H1 (cell line): ENCODE measurements around the gene HOXD12. TPM values are rescaled to one million over a fixed set of nuclear protein-coding genes. Genes with fewer than 3 reads are reported as not detected.
A peak's percentile ranks its signal among the peaks of the same experiment; 100 is the strongest.

Experiments
- CTCF ChIA-PET: fragments of 300-600 bp; sonication (Branson Sonifier 250); formaldehyde crosslinking; loops from one replicate; lab custom pipeline; 2021; ENCODE audit not compliant: partially characterized antibody; lab: Charles Lee
- POLR2A ChIA-PET: fragments of 300-600 bp; sonication (Branson Sonifier 250); formaldehyde crosslinking; loops from one replicate; lab custom pipeline; 2021; ENCODE audit warnings: inconsistent platforms; ENCODE audit not compliant: partially characterized antibody; lab: Charles Lee
- DNase-seq, 2 experiments: peaks; one replicate each; pipeline versions ENCODE4 v3.0.0 to v3.0.0-alpha.2; 2010 to 2022; ENCODE audit warnings: low spot score in 2 of 2, low read depth in 1 of 2, mixed read lengths in 1 of 2
- FAIRE-seq: peaks from 2 replicates; lab custom pipeline; 2011; peaks lifted over from hg19 to GRCh38; lab: Jason Lieb, UNC
- H2AFZ ChIP-seq: 2 replicates; pipeline ENCODE4 v1.8.1; 2012; ENCODE audit warnings: low read length, inconsistent platforms
- H2AK5ac ChIP-seq: 2 replicates; pipeline ENCODE4 v1.6.1; 2013; ENCODE audit warnings: low read depth, low read length
- H2BK120ac ChIP-seq: replicated peaks from 2 replicates; pipeline ENCODE3; 2013; ENCODE audit warnings: low read depth, low read length, inconsistent platforms
- H2BK12ac ChIP-seq: 2 replicates; pipeline ENCODE4 v1.6.1; 2013; ENCODE audit warnings: low read depth, low read length
- H2BK15ac ChIP-seq: 2 replicates; pipeline ENCODE4 v1.6.1; 2013; ENCODE audit warnings: low read length
- H2BK20ac ChIP-seq: 2 replicates; pipeline ENCODE4 v1.6.1; 2013; ENCODE audit warnings: low read length
- H2BK5ac ChIP-seq: 2 replicates; pipeline ENCODE4 v1.6.1; 2013; ENCODE audit warnings: low read depth, low read length
- H3K14ac ChIP-seq: 2 replicates; pipeline ENCODE4 v1.6.1; 2013; ENCODE audit warnings: inconsistent platforms; ENCODE audit not compliant: insufficient read length
- H3K18ac ChIP-seq: 2 replicates; pipeline ENCODE4 v1.6.1; 2013; ENCODE audit warnings: low read length; ENCODE audit errors: extremely low read depth
- H3K23ac ChIP-seq: 2 replicates; pipeline ENCODE4 v1.6.1; 2013; ENCODE audit warnings: inconsistent platforms; ENCODE audit not compliant: insufficient read length
- H3K23me2 ChIP-seq: 2 replicates; pipeline ENCODE4 v1.6.1; 2013; ENCODE audit warnings: low read depth, low read length
- H3K27ac ChIP-seq: 2 replicates; pipeline ENCODE4 v1.6.1; 2011; ENCODE audit warnings: low read depth, low read length, inconsistent platforms
- H3K27me3 ChIP-seq, 4 experiments: replicated peaks in 1 of 4; 1 replicate in 1 of 4; 2 replicates in 3 of 4; pipeline versions ENCODE4 v1.6.1 to v1.8.1; 2011 to 2013; ENCODE audit warnings: low read length in 3 of 4, mild to moderate bottlenecking in 3 of 4, inconsistent platforms in 2 of 4, mixed read lengths in 2 of 4, moderate library complexity in 1 of 4; ENCODE audit not compliant: control insufficient read depth in 3 of 4, insufficient read depth in 3 of 4; ENCODE audit errors: extremely low read depth in 1 of 4
- H3K36me3 ChIP-seq, 4 experiments: 2 replicates each; pipeline versions ENCODE4 v1.6.1 to v1.8.1; 2011 to 2013; ENCODE audit warnings: mild to moderate bottlenecking in 4 of 4, low read length in 3 of 4, moderate library complexity in 2 of 4, control low read depth in 1 of 4, inconsistent platforms in 1 of 4; ENCODE audit not compliant: insufficient read depth in 4 of 4, control insufficient read depth in 2 of 4
- H3K4ac ChIP-seq: replicated peaks from 2 replicates; pipeline ENCODE3; 2013; ENCODE audit warnings: low read length, low read depth, mixed read lengths, inconsistent platforms; ENCODE audit not compliant: insufficient read length
- H3K4me1 ChIP-seq, 4 experiments: replicated peaks in 1 of 4; 1 replicate in 1 of 4; 2 replicates in 3 of 4; pipeline versions ENCODE4 v1.6.1 to v1.8.1; 2011 to 2013; ENCODE audit warnings: low read length in 3 of 4, inconsistent platforms in 2 of 4, mixed read lengths in 1 of 4; ENCODE audit not compliant: insufficient read depth in 4 of 4, control insufficient read depth in 3 of 4
- H3K4me2 ChIP-seq, 2 experiments: 2 replicates each; pipeline versions ENCODE4 v1.6.1 to v1.8.1; 2011 to 2013; ENCODE audit warnings: low read depth in 2 of 2, low read length in 2 of 2, control low read depth in 1 of 2, inconsistent platforms in 1 of 2, mild to moderate bottlenecking in 1 of 2; ENCODE audit not compliant: insufficient read depth in 1 of 2
- H3K4me3 ChIP-seq, 4 experiments: fragments of 200-600, 300-600 bp in 1 of 4; sonication (generic), shearing (Covaris generic), sonication (Bioruptor Twin) in 1 of 4; 2 replicates each; pipeline versions ENCODE4 v1.5.1 to v1.8.1; 2011 to 2016; ENCODE audit warnings: low read length in 4 of 4, low read depth in 3 of 4, control low read depth in 2 of 4, inconsistent platforms in 2 of 4, mild to moderate bottlenecking in 2 of 4, mixed read lengths in 1 of 4, moderate library complexity in 1 of 4; ENCODE audit not compliant: insufficient read depth in 2 of 4; ENCODE audit errors: extremely low read depth in 1 of 4
- H3K56ac ChIP-seq: replicated peaks from 2 replicates; pipeline ENCODE3; 2013; ENCODE audit warnings: low read depth, mild to moderate bottlenecking, mixed read lengths, low read length, inconsistent platforms; ENCODE audit not compliant: insufficient read length
- H3K79me1 ChIP-seq: 2 replicates; pipeline ENCODE4 v1.6.1; 2013; ENCODE audit warnings: low read depth, low read length, control low read depth
- H3K79me2 ChIP-seq, 2 experiments: 2 replicates each; pipeline versions ENCODE4 v1.6.1 to v1.8.1; 2012 to 2013; ENCODE audit warnings: low read length in 2 of 2, mild to moderate bottlenecking in 2 of 2, inconsistent platforms in 1 of 2; ENCODE audit not compliant: insufficient read depth in 2 of 2, control insufficient read depth in 1 of 2
- H3K9ac ChIP-seq, 4 experiments: replicated peaks in 1 of 4; 1 replicate in 1 of 4; 2 replicates in 3 of 4; pipeline versions ENCODE4 v1.6.1 to v1.8.1; 2011 to 2013; ENCODE audit warnings: low read depth in 3 of 4, low read length in 3 of 4, control low read depth in 2 of 4, mild to moderate bottlenecking in 2 of 4, moderate library complexity in 2 of 4, inconsistent platforms in 1 of 4; ENCODE audit errors: extremely low read depth in 1 of 4
- H3K9me3 ChIP-seq, 2 experiments: 2 replicates each; pipeline versions ENCODE4 v1.6.1 to v1.8.1; 2012 to 2013; ENCODE audit warnings: mild to moderate bottlenecking in 2 of 2, moderate library complexity in 2 of 2, control low read depth in 1 of 2, inconsistent platforms in 1 of 2, low read depth in 1 of 2, low read length in 1 of 2, mixed read lengths in 1 of 2; ENCODE audit not compliant: insufficient read depth in 2 of 2
- H4K20me1 ChIP-seq, 2 experiments: replicated peaks in 1 of 2; 2 replicates each; pipeline versions ENCODE3 to v1.8.1; 2011 to 2013; ENCODE audit warnings: inconsistent platforms in 2 of 2, low read length in 2 of 2, mild to moderate bottlenecking in 1 of 2; ENCODE audit not compliant: insufficient read depth in 2 of 2, control insufficient read depth in 1 of 2
- H4K5ac ChIP-seq: 2 replicates; pipeline ENCODE4 v1.6.1; 2013; ENCODE audit warnings: low read length, low read depth, mixed read lengths, inconsistent platforms; ENCODE audit not compliant: insufficient read length
- H4K8ac ChIP-seq: 2 replicates; pipeline ENCODE4 v1.8.0; 2013; ENCODE audit warnings: mild to moderate bottlenecking, moderate library complexity, low read length, inconsistent platforms; ENCODE audit not compliant: insufficient read depth; ENCODE audit errors: extremely low read depth
- H4K91ac ChIP-seq: replicated peaks from 2 replicates; pipeline ENCODE3; 2013; ENCODE audit warnings: low read length, mixed read lengths, inconsistent platforms; ENCODE audit not compliant: insufficient read length
- CBX8 ChIP-seq: fragments of 300-800, 300-1000 bp; sonication (generic); IDR thresholded peaks from 2 replicates; pipeline ENCODE4 v1.7.1; 2016; ENCODE audit warnings: low read depth, low read length, borderline replicate concordance
- E2F6 ChIP-seq: IDR thresholded peaks from 2 replicates; pipeline ENCODE4 v1.6.1; 2012; ENCODE audit warnings: inconsistent platforms
- ZNF274 ChIP-seq: IDR thresholded peaks from 2 replicates; pipeline ENCODE4 v1.7.0; 2012; ENCODE audit warnings: low read length, borderline replicate concordance; ENCODE audit errors: extremely low read depth
- whole genome bisulfite sequencing, 2 experiments: shearing (Covaris generic) in 1 of 2; methylation state at CpG; one replicate each; pipeline versions ENCODE4 v1.1.6 to v1.1.7; 2013 to 2015; ENCODE audit warnings: low lambda C conversion rate in 2 of 2, mixed read lengths in 2 of 2, inconsistent platforms in 1 of 2, low coverage in 1 of 2, missing lambda C conversion rate in 1 of 2; ENCODE audit not compliant: insufficient replicate concordance in 2 of 2, insufficient coverage in 1 of 2, insufficient read length in 1 of 2; ENCODE audit errors: extremely low coverage in 1 of 2, missing lambda C conversion rate in 1 of 2; 5-methylcytosine and 5-hydroxymethylcytosine counted together
- polyA plus RNA-seq, 7 experiments: library from polyadenylated mRNA; depleted of rRNA in 3 of 7; stranded (reverse) in 5 of 7; unstranded in 2 of 7; fragments of >200 nt in 5 of 7; fragments of 200-250 nt in 2 of 7; gene quantifications; 1 replicate in 5 of 7; 2 replicates in 1 of 7; 4 replicates in 1 of 7; pipeline versions ENCODE4 v1.2.1 to v1.2.3, GENCODE V29; 2011 to 2013; ENCODE audit warnings: missing spikeins in 2 of 7, mixed read lengths in 2 of 7
- total RNA-seq: library from RNA; stranded (reverse); fragmentation: NEBNext Ultra II Directional; extraction: Animal tissue kit (Norgen Biotek cat#: 25700); gene quantifications from 2 replicates; pipeline ENCODE4 v1.2.1, GENCODE V29; 2021

The HOXD12 gene
- total and polyA plus RNA-seq, 2 of the 8 experiments (the other 6 are each of a cell fraction or from before 2014, with no cell fraction given): not detected

GRCh38 chr2:176083796-176084261, 15.8 kb upstream of the HOXD12 start, which contains the start of gene EVX2:
TSS of gene EVX2 (minus strand) at chr2:176083962. CDS start at chr2:176083776, 186 bp downstream.
- no peak within 1 kb of the TSS for H3K4ac ChIP-seq
- no peak within 1 kb of the TSS for H3K9ac ChIP-seq
- no peak within 1 kb of the TSS for H3K18ac ChIP-seq
- H4K20me1 ChIP-seq: peaks cover 14 to 23% of the 10 kb centered on the region in 2 experiments
- no peak within 1 kb of the TSS for H2BK5ac ChIP-seq
- H3K9me3 ChIP-seq: no peaks in the 10 kb centered on the region; a peak in 1 of 4 replicates
- peaks cover 0 to 2% (median 0%) of the 10 kb centered on the region in 4 experiments; a peak in 1 of 8 replicates for H3K36me3 ChIP-seq
- no peak within 1 kb of the TSS for H3K27ac ChIP-seq
- H3K4me3 ChIP-seq: peak within 1 kb of the TSS in 1 of 4 experiments; percentile 52; a peak in 3 of 8 replicates
- H2BK120ac ChIP-seq: no peak within 1 kb of the TSS
- no peak within 1 kb of the TSS for H2AFZ ChIP-seq
- peak within 1 kb of the TSS; percentile 87; the same call in 1 of the 2 replicates for H2BK12ac ChIP-seq
- CTCF ChIA-PET: interaction anchor here (0.6 to 7.8 kb wide), 10 partner anchors 8 to 718 kb away, joined by 3 to 130 read pairs (median 6); partner anchors contain the start of genes HOXD12 and HOXD13
- H3K27me3 ChIP-seq: peaks cover 93 to 98% (median 96%) of the 10 kb centered on the region in 4 experiments
- 14% methylated on average over 25 of the region's 27 CpGs; no CpG with 5 or more reads in 1 of the 2 experiments for WGBS, 2 experiments
- POLR2A ChIA-PET: interaction anchor here (0.7 to 1.8 kb wide), 2 partner anchors 10 to 1511 kb away, joined by 3 to 7 read pairs; no protein-coding TSS in a partner anchor
- H2AK5ac ChIP-seq: no peak within 1 kb of the TSS
- no peak within 1 kb of the TSS for H2BK20ac ChIP-seq
- H2BK15ac ChIP-seq: no peak within 1 kb of the TSS
- no peak for FAIRE-seq
- no peak within 1 kb of the TSS for H3K14ac ChIP-seq
- no peak within 1 kb of the TSS for H4K5ac ChIP-seq
- H3K23me2 ChIP-seq: peaks cover 9% of the 10 kb centered on the region; the same call in 1 of the 2 replicates
- H3K79me2 ChIP-seq: no peaks in the 10 kb centered on the region
- H3K23ac ChIP-seq: no peak within 1 kb of the TSS
- no peak within 1 kb of the TSS for H4K91ac ChIP-seq
- peak within 1 kb of the TSS; percentile 46; the same call in 1 of the 2 replicates for H4K8ac ChIP-seq
- TF ChIP-seq E2F6: no peak
- TF ChIP-seq ZNF274: no peak
- TF ChIP-seq CBX8: peak; percentile 83; the same call in 1 of the 2 replicates
- no peak within 1 kb of the TSS for H3K56ac ChIP-seq
- peak in 1 of 2 experiments; percentile 48 for DNase-seq
- peak within 1 kb of the TSS; percentile 45 to 50 for H3K4me2 ChIP-seq
- peaks cover 0 to 31% (median 11%) of the 10 kb centered on the region in 4 experiments; a peak in 5 of 7 replicates for H3K4me1 ChIP-seq
- no peaks in the 10 kb centered on the region for H3K79me1 ChIP-seq
